ENCODE data around the gene OR2L3.
"Not testable (repeated sequence)": the region's sequence is repeated elsewhere in the genome, so short reads cannot be mapped to it uniquely, and the experiment has no call there.

The OR2L3 gene

DNA sequence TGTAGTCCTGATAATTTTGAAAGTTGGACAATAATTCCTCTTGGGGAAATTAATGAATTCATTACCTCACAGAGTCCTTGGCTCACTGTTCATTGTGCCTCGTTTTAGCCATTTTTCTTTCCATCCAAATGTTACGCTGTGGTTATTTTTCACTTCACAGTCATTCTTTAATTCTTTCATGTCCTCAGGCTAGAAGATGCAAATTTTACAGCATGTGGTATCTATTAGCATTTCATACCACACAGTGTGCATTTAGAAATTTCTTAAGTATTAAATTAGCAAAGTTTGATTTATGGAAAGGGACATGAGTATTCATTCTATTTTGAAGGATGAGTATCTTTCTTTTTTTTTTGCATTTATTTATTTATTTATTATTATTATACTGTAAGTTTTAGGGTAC, 18.4 kb downstream of the OR2L3 start:
- no peaks in the 10 kb centered on the region for H3K27me3 ChIP-seq (ENCODE audit: insufficient read depth, low read depth)
- H3K4me2 ChIP-seq, result no peak overlapping the region
- no peaks in the 10 kb centered on the region for H3K4me1 ChIP-seq (ENCODE audit: low read depth, poor library complexity, severe bottlenecking)
- H4K20me1 ChIP-seq (ENCODE audit: insufficient read depth), result no peaks in the 10 kb centered on the region
- H3K79me2 ChIP-seq (ENCODE audit: insufficient read depth, low read depth), result no peaks in the 10 kb centered on the region
- H3K27ac ChIP-seq, result no peak overlapping the region
- TF ChIP-seq CTCF (conservative IDR thresholded peaks at IDR 0.05; ENCODE audit: low read depth, low read length), result no peak
- no peak overlapping the region for H3K9ac ChIP-seq
- H3K4me3 ChIP-seq (IDR thresholded peaks at IDR 0.05; ENCODE audit: insufficient read depth, low read depth, low read length), result no peak overlapping the region
- no peak overlapping the region for H2AFZ ChIP-seq (ENCODE audit: low read depth)
- no peaks in the 10 kb centered on the region for H3K36me3 ChIP-seq (ENCODE audit: insufficient read depth)

- Histone ChIP-seq H4K20me1 (ENCODE audit: insufficient read depth) (no peaks in the 10 kb centered on the region), H3K27me3 (ENCODE audit: insufficient read depth, low read depth) (no peaks in the 10 kb centered on the region), H3K4me1 (ENCODE audit: low read depth, poor library complexity, severe bottlenecking) (no peaks in the 10 kb centered on the region), H3K4me2 (no peak overlapping the region), H3K36me3 (ENCODE audit: insufficient read depth) (no peaks in the 10 kb centered on the region), H3K79me2 (ENCODE audit: insufficient read depth, low read depth) (no peaks in the 10 kb centered on the region), H3K4me3 (IDR thresholded peaks at IDR 0.05; ENCODE audit: insufficient read depth, low read depth, low read length) (no peak overlapping the region), H2AFZ (ENCODE audit: low read depth) (no peak overlapping the region), H3K9ac (no peak overlapping the region), H3K27ac (no peak overlapping the region)
- TF ChIP-seq CTCF (conservative IDR thresholded peaks at IDR 0.05; ENCODE audit: low read depth, low read length), result no peak
Observed at GRCh38 chr1:248065604-248066003, 19.0 kb downstream of the OR2L3 start.

DNA sequence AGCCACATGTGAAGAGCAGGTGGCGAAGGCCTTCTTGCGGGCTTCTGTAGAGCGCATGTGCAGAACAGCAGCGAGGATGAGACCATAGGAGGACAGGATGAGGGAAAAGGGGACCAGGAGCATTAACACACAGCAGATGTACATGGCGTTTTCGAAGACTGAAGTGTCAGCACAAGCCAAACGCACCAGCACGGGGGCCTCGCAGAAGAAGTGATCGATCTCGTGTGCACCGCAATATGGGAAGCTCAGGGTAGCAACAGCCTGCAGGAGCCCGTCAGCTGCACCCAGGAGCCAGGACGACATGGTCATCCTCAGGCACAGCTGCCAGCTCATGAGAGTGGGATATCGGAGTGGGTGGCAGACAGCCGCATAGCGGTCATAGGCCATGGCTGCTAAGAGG, 37.2 kb downstream of the OR2L3 start:
- H3K4me2 ChIP-seq; H3K4me3 ChIP-seq (IDR thresholded peaks at IDR 0.05; ENCODE audit: insufficient read depth, low read depth, low read length); H2AFZ ChIP-seq (ENCODE audit: low read depth); H4K20me1 ChIP-seq (ENCODE audit: insufficient read depth); H3K27me3 ChIP-seq (ENCODE audit: insufficient read depth, low read depth); H3K9ac ChIP-seq; H3K36me3 ChIP-seq (ENCODE audit: insufficient read depth); H3K4me1 ChIP-seq (ENCODE audit: low read depth, poor library complexity, severe bottlenecking); H3K27ac ChIP-seq; H3K79me2 ChIP-seq (ENCODE audit: insufficient read depth, low read depth): not testable (repeated sequence)

DNA sequence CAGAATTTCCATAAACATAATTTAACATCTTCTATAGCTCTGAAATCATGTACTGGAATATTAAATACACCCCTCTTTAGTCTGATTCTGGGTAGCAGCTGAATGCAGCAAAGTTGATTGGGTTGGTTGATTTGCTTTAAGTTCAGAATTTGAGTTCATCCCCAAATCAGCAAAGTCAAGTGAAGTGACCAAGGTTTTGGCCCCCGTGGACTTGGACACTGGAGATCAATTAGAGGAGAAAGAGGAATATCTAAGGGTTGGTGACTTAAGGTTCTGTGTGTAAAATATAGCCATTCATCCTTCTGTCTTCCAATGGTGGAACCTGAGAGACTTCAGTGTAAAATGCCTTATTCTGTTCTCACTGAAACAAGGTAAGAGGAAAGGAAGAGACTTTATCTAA, 48.2 kb downstream of the OR2L3 start, which contains the start of gene OR2L13:
Gene OR2L13 (plus strand): TSS at position 301 of the 400 bp plus-strand sequence. CDS start 4,192 bp downstream, outside the sequence.
- Histone ChIP-seq H2AFZ (ENCODE audit: low read depth) (no peak within 1 kb of the TSS), H3K36me3 (ENCODE audit: insufficient read depth) (no peaks in the 10 kb centered on the region), H3K79me2 (ENCODE audit: insufficient read depth, low read depth) (no peaks in the 10 kb centered on the region), H4K20me1 (ENCODE audit: insufficient read depth) (no peaks in the 10 kb centered on the region), H3K9ac (no peak within 1 kb of the TSS), H3K4me2 (no peak within 1 kb of the TSS), H3K4me3 (IDR thresholded peaks at IDR 0.05; ENCODE audit: insufficient read depth, low read depth, low read length) (no peak within 1 kb of the TSS), H3K4me1 (ENCODE audit: low read depth, poor library complexity, severe bottlenecking) (no peaks in the 10 kb centered on the region), H3K27me3 (ENCODE audit: insufficient read depth, low read depth) (no peaks in the 10 kb centered on the region), H3K27ac (no peak within 1 kb of the TSS)
- no peak for TF ChIP-seq CTCF (conservative IDR thresholded peaks at IDR 0.05; ENCODE audit: low read depth, low read length)

- Histone ChIP-seq H3K9ac (no peak overlapping the region), H3K27me3 (ENCODE audit: insufficient read depth, low read depth) (no peaks in the 10 kb centered on the region), H3K4me2 (no peak overlapping the region), H3K27ac (no peak overlapping the region), H4K20me1 (ENCODE audit: insufficient read depth) (no peaks in the 10 kb centered on the region), H3K36me3 (ENCODE audit: insufficient read depth) (no peaks in the 10 kb centered on the region), H3K4me1 (ENCODE audit: low read depth, poor library complexity, severe bottlenecking) (no peaks in the 10 kb centered on the region), H2AFZ (ENCODE audit: low read depth) (no peak overlapping the region), H3K4me3 (IDR thresholded peaks at IDR 0.05; ENCODE audit: insufficient read depth, low read depth, low read length) (no peak overlapping the region), H3K79me2 (ENCODE audit: insufficient read depth, low read depth) (no peaks in the 10 kb centered on the region)
- TF ChIP-seq CTCF (conservative IDR thresholded peaks at IDR 0.05; ENCODE audit: low read depth, low read length), result no peak
Observed at GRCh38 chr1:248098529-248098928, 51.9 kb downstream of the OR2L3 start.
